H1 (cell line): ENCODE data around the gene CTDSP1. TPM values are rescaled to one million over a fixed set of nuclear protein-coding genes. Genes with fewer than 3 reads are reported as not detected.

Experiments
- CTCF ChIA-PET: fragments of 300-600 bp; sonication (Branson Sonifier 250); formaldehyde crosslinking; loops from one replicate; lab custom pipeline; 2021; ENCODE audit not compliant: partially characterized antibody; lab: Charles Lee
- POLR2A ChIA-PET: fragments of 300-600 bp; sonication (Branson Sonifier 250); formaldehyde crosslinking; loops from one replicate; lab custom pipeline; 2021; ENCODE audit warnings: inconsistent platforms; ENCODE audit not compliant: partially characterized antibody; lab: Charles Lee
- DNase-seq, 2 experiments: peaks; one replicate each; pipeline versions ENCODE4 v3.0.0 to v3.0.0-alpha.2; 2010 to 2022; ENCODE audit warnings: low spot score in 2 of 2, low read depth in 1 of 2, mixed read lengths in 1 of 2
- FAIRE-seq: peaks from 2 replicates; lab custom pipeline; 2011; peaks lifted over from hg19 to GRCh38; lab: Jason Lieb, UNC
- H2AFZ ChIP-seq: 2 replicates; pipeline ENCODE4 v1.8.1; 2012; ENCODE audit warnings: low read length, inconsistent platforms
- H2AK5ac ChIP-seq: 2 replicates; pipeline ENCODE4 v1.6.1; 2013; ENCODE audit warnings: low read depth, low read length
- H2BK120ac ChIP-seq: replicated peaks from 2 replicates; pipeline ENCODE3; 2013; ENCODE audit warnings: low read depth, low read length, inconsistent platforms
- H2BK12ac ChIP-seq: 2 replicates; pipeline ENCODE4 v1.6.1; 2013; ENCODE audit warnings: low read depth, low read length
- H2BK15ac ChIP-seq: 2 replicates; pipeline ENCODE4 v1.6.1; 2013; ENCODE audit warnings: low read length
- H2BK20ac ChIP-seq: 2 replicates; pipeline ENCODE4 v1.6.1; 2013; ENCODE audit warnings: low read length
- H2BK5ac ChIP-seq: 2 replicates; pipeline ENCODE4 v1.6.1; 2013; ENCODE audit warnings: low read depth, low read length
- H3K14ac ChIP-seq: 2 replicates; pipeline ENCODE4 v1.6.1; 2013; ENCODE audit warnings: inconsistent platforms; ENCODE audit not compliant: insufficient read length
- H3K18ac ChIP-seq: 2 replicates; pipeline ENCODE4 v1.6.1; 2013; ENCODE audit warnings: low read length; ENCODE audit errors: extremely low read depth
- H3K23ac ChIP-seq: 2 replicates; pipeline ENCODE4 v1.6.1; 2013; ENCODE audit warnings: inconsistent platforms; ENCODE audit not compliant: insufficient read length
- H3K23me2 ChIP-seq: 2 replicates; pipeline ENCODE4 v1.6.1; 2013; ENCODE audit warnings: low read depth, low read length
- H3K27ac ChIP-seq: 2 replicates; pipeline ENCODE4 v1.6.1; 2011; ENCODE audit warnings: low read depth, low read length, inconsistent platforms
- H3K27me3 ChIP-seq, 4 experiments: replicated peaks in 1 of 4; 1 replicate in 1 of 4; 2 replicates in 3 of 4; pipeline versions ENCODE4 v1.6.1 to v1.8.1; 2011 to 2013; ENCODE audit warnings: low read length in 3 of 4, mild to moderate bottlenecking in 3 of 4, inconsistent platforms in 2 of 4, mixed read lengths in 2 of 4, moderate library complexity in 1 of 4; ENCODE audit not compliant: control insufficient read depth in 3 of 4, insufficient read depth in 3 of 4; ENCODE audit errors: extremely low read depth in 1 of 4
- H3K36me3 ChIP-seq, 4 experiments: 2 replicates each; pipeline versions ENCODE4 v1.6.1 to v1.8.1; 2011 to 2013; ENCODE audit warnings: mild to moderate bottlenecking in 4 of 4, low read length in 3 of 4, moderate library complexity in 2 of 4, control low read depth in 1 of 4, inconsistent platforms in 1 of 4; ENCODE audit not compliant: insufficient read depth in 4 of 4, control insufficient read depth in 2 of 4
- H3K4ac ChIP-seq: replicated peaks from 2 replicates; pipeline ENCODE3; 2013; ENCODE audit warnings: low read length, low read depth, mixed read lengths, inconsistent platforms; ENCODE audit not compliant: insufficient read length
- H3K4me1 ChIP-seq, 4 experiments: replicated peaks in 1 of 4; 1 replicate in 1 of 4; 2 replicates in 3 of 4; pipeline versions ENCODE4 v1.6.1 to v1.8.1; 2011 to 2013; ENCODE audit warnings: low read length in 3 of 4, inconsistent platforms in 2 of 4, mixed read lengths in 1 of 4; ENCODE audit not compliant: insufficient read depth in 4 of 4, control insufficient read depth in 3 of 4
- H3K4me2 ChIP-seq, 2 experiments: 2 replicates each; pipeline versions ENCODE4 v1.6.1 to v1.8.1; 2011 to 2013; ENCODE audit warnings: low read depth in 2 of 2, low read length in 2 of 2, control low read depth in 1 of 2, inconsistent platforms in 1 of 2, mild to moderate bottlenecking in 1 of 2; ENCODE audit not compliant: insufficient read depth in 1 of 2
- H3K4me3 ChIP-seq, 4 experiments: fragments of 200-600, 300-600 bp in 1 of 4; sonication (generic), shearing (Covaris generic), sonication (Bioruptor Twin) in 1 of 4; 2 replicates each; pipeline versions ENCODE4 v1.5.1 to v1.8.1; 2011 to 2016; ENCODE audit warnings: low read length in 4 of 4, low read depth in 3 of 4, control low read depth in 2 of 4, inconsistent platforms in 2 of 4, mild to moderate bottlenecking in 2 of 4, mixed read lengths in 1 of 4, moderate library complexity in 1 of 4; ENCODE audit not compliant: insufficient read depth in 2 of 4; ENCODE audit errors: extremely low read depth in 1 of 4
- H3K56ac ChIP-seq: replicated peaks from 2 replicates; pipeline ENCODE3; 2013; ENCODE audit warnings: low read depth, mild to moderate bottlenecking, mixed read lengths, low read length, inconsistent platforms; ENCODE audit not compliant: insufficient read length
- H3K79me1 ChIP-seq: 2 replicates; pipeline ENCODE4 v1.6.1; 2013; ENCODE audit warnings: low read depth, low read length, control low read depth
- H3K79me2 ChIP-seq, 2 experiments: 2 replicates each; pipeline versions ENCODE4 v1.6.1 to v1.8.1; 2012 to 2013; ENCODE audit warnings: low read length in 2 of 2, mild to moderate bottlenecking in 2 of 2, inconsistent platforms in 1 of 2; ENCODE audit not compliant: insufficient read depth in 2 of 2, control insufficient read depth in 1 of 2
- H3K9ac ChIP-seq, 4 experiments: replicated peaks in 1 of 4; 1 replicate in 1 of 4; 2 replicates in 3 of 4; pipeline versions ENCODE4 v1.6.1 to v1.8.1; 2011 to 2013; ENCODE audit warnings: low read depth in 3 of 4, low read length in 3 of 4, control low read depth in 2 of 4, mild to moderate bottlenecking in 2 of 4, moderate library complexity in 2 of 4, inconsistent platforms in 1 of 4; ENCODE audit errors: extremely low read depth in 1 of 4
- H3K9me3 ChIP-seq, 2 experiments: 2 replicates each; pipeline versions ENCODE4 v1.6.1 to v1.8.1; 2012 to 2013; ENCODE audit warnings: mild to moderate bottlenecking in 2 of 2, moderate library complexity in 2 of 2, control low read depth in 1 of 2, inconsistent platforms in 1 of 2, low read depth in 1 of 2, low read length in 1 of 2, mixed read lengths in 1 of 2; ENCODE audit not compliant: insufficient read depth in 2 of 2
- H4K20me1 ChIP-seq, 2 experiments: replicated peaks in 1 of 2; 2 replicates each; pipeline versions ENCODE3 to v1.8.1; 2011 to 2013; ENCODE audit warnings: inconsistent platforms in 2 of 2, low read length in 2 of 2, mild to moderate bottlenecking in 1 of 2; ENCODE audit not compliant: insufficient read depth in 2 of 2, control insufficient read depth in 1 of 2
- H4K5ac ChIP-seq: 2 replicates; pipeline ENCODE4 v1.6.1; 2013; ENCODE audit warnings: low read length, low read depth, mixed read lengths, inconsistent platforms; ENCODE audit not compliant: insufficient read length
- H4K8ac ChIP-seq: 2 replicates; pipeline ENCODE4 v1.8.0; 2013; ENCODE audit warnings: mild to moderate bottlenecking, moderate library complexity, low read length, inconsistent platforms; ENCODE audit not compliant: insufficient read depth; ENCODE audit errors: extremely low read depth
- H4K91ac ChIP-seq: replicated peaks from 2 replicates; pipeline ENCODE3; 2013; ENCODE audit warnings: low read length, mixed read lengths, inconsistent platforms; ENCODE audit not compliant: insufficient read length
- BRCA1 ChIP-seq: IDR thresholded peaks from 2 replicates; pipeline ENCODE4 v1.6.1; 2012; ENCODE audit warnings: low read depth, low read length, improper control_type of control experiment
- CEBPB ChIP-seq: IDR thresholded peaks from 2 replicates; pipeline ENCODE4 v1.6.1; 2012; ENCODE audit warnings: low read depth, low read length
- CHD1 ChIP-seq: IDR thresholded peaks from 2 replicates; pipeline ENCODE4 v1.6.1; 2012; ENCODE audit warnings: low read depth, low read length, improper control_type of control experiment
- EP300 ChIP-seq, 2 experiments: IDR thresholded peaks; 1 replicate in 1 of 2; 2 replicates in 1 of 2; pipeline ENCODE4 v1.6.1; 2011 to 2012; ENCODE audit warnings: low read depth in 2 of 2, low read length in 2 of 2, mild to moderate bottlenecking in 2 of 2, borderline replicate concordance in 1 of 2, inconsistent platforms in 1 of 2, moderate library complexity in 1 of 2
- NRF1 ChIP-seq: IDR thresholded peaks from 2 replicates; pipeline ENCODE4 v1.6.1; 2011; ENCODE audit warnings: mild to moderate bottlenecking, low read depth, low read length, improper control_type of control experiment
- SIRT6 ChIP-seq: IDR thresholded peaks from one replicate; pipeline ENCODE4 v1.7.1; 2012; ENCODE audit warnings: low read length, inconsistent platforms
- SUZ12 ChIP-seq: fragments of 200-600 bp; sonication (generic); IDR thresholded peaks from 2 replicates; pipeline ENCODE4 v1.6.1; 2012; ENCODE audit warnings: mild to moderate bottlenecking, inconsistent platforms, low read length, moderate library complexity, mixed read lengths
- WGBS, 2 experiments: shearing (Covaris generic) in 1 of 2; methylation state at CpG; one replicate each; pipeline versions ENCODE4 v1.1.6 to v1.1.7; 2013 to 2015; ENCODE audit warnings: low lambda C conversion rate in 2 of 2, mixed read lengths in 2 of 2, inconsistent platforms in 1 of 2, low coverage in 1 of 2, missing lambda C conversion rate in 1 of 2; ENCODE audit not compliant: insufficient replicate concordance in 2 of 2, insufficient coverage in 1 of 2, insufficient read length in 1 of 2; ENCODE audit errors: extremely low coverage in 1 of 2, missing lambda C conversion rate in 1 of 2; 5-methylcytosine and 5-hydroxymethylcytosine counted together
- polyA plus RNA-seq, 7 experiments: library from polyadenylated mRNA; depleted of rRNA in 3 of 7; stranded (reverse) in 5 of 7; unstranded in 2 of 7; fragments of >200 nt in 5 of 7; fragments of 200-250 nt in 2 of 7; gene quantifications; 1 replicate in 5 of 7; 2 replicates in 1 of 7; 4 replicates in 1 of 7; pipeline versions ENCODE4 v1.2.1 to v1.2.3, GENCODE V29; 2011 to 2013; ENCODE audit warnings: missing spikeins in 2 of 7, mixed read lengths in 2 of 7
- total RNA-seq: library from RNA; stranded (reverse); fragmentation: NEBNext Ultra II Directional; extraction: Animal tissue kit (Norgen Biotek cat#: 25700); gene quantifications from 2 replicates; pipeline ENCODE4 v1.2.1, GENCODE V29; 2021

The CTDSP1 gene
- total and polyA plus RNA-seq, 2 of the 8 experiments (the other 6 are each of a cell fraction or from before 2014, with no cell fraction given) = 20.3 to 35.2 TPM

GRCh38 chr2:218374795-218375194 is 24.9 kb upstream of the CTDSP1 start:
- 88% methylated on average over 4 of the region's 4 CpGs; no CpG with 5 or more reads in 1 of the 2 experiments for WGBS, 2 experiments
- Histone ChIP-seq H3K79me2 (no peaks in the 10 kb centered on the region), H2BK12ac (no peak overlapping the region), H3K36me3 (no peaks in the 10 kb centered on the region)
- FAIRE-seq = no peak
- TF ChIP-seq SUZ12 (no peak), BRCA1 (no peak), NRF1 (no peak), CHD1 (no peak), CEBPB (peak; percentile 30; the same call in 1 of the 2 replicates), EP300 (IDR thresholded peaks at IDR 0.05; ENCODE audit: borderline replicate concordance in 1 of 2, low read depth in 2 of 2, low read length in 2 of 2) (no peak), SIRT6 (no peak)
- TF ChIP-seq, all 59 proteins: peak for 1
- H3K27ac ChIP-seq = no peak overlapping the region
- H3K23me2 ChIP-seq = no peaks in the 10 kb centered on the region
- H4K8ac ChIP-seq = no peak overlapping the region
- no peak overlapping the region for H3K56ac ChIP-seq
- no peak for DNase-seq
- H3K9ac ChIP-seq = no peak overlapping the region
- no peaks in the 10 kb centered on the region for H3K9me3 ChIP-seq
- H2BK5ac ChIP-seq = no peak overlapping the region
- CTCF ChIA-PET = interaction anchor here (1.1 to 1.2 kb wide), 2 partner anchors 10 to 80 kb away, joined by 3 read pairs; no protein-coding TSS in a partner anchor
- no peak overlapping the region for H3K4ac ChIP-seq
- H3K14ac ChIP-seq = no peak overlapping the region
- no peaks in the 10 kb centered on the region for H3K4me1 ChIP-seq
- H2BK120ac ChIP-seq = no peak overlapping the region
- no peak overlapping the region for H3K23ac ChIP-seq
- H3K79me1 ChIP-seq = no peaks in the 10 kb centered on the region
- no peak overlapping the region for H2BK15ac ChIP-seq
- no peaks in the 10 kb centered on the region for H3K27me3 ChIP-seq
- no peaks in the 10 kb centered on the region for H4K20me1 ChIP-seq
- H3K4me2 ChIP-seq = no peak overlapping the region
- H3K4me3 ChIP-seq = no peak overlapping the region
- H2AK5ac ChIP-seq = no peak overlapping the region
- H4K91ac ChIP-seq = no peak overlapping the region
- no peak overlapping the region for H2BK20ac ChIP-seq
- no peak overlapping the region for H3K18ac ChIP-seq
- POLR2A ChIA-PET = interaction anchor here (1.4 kb wide), 1 partner anchor 9 kb away, joined by 4 read pairs; no protein-coding TSS in a partner anchor
- H4K5ac ChIP-seq = no peak overlapping the region
- H2AFZ ChIP-seq = no peak overlapping the region
